Neural progenitor cell (in vitro differentiated cells): ENCODE measurements around the gene RMP24.

Experiments used
- CTCF ChIP-seq: fragments of 200-600 bp; sonication (generic); IDR thresholded peaks from 2 replicates; pipeline ENCODE4 v1.5.1; 2017; ENCODE audit warnings: antibody characterized with exemption, mild to moderate bottlenecking
- EZH2phosphoT487 ChIP-seq: fragments of 200-600 bp; sonication (generic); IDR thresholded peaks from 2 replicates; pipeline ENCODE4 v1.6.1; 2017; ENCODE audit warnings: antibody characterized with exemption

GRCh38 chr18:35923939-35924684 is 48.4 kb upstream of the RMP24 start:
- TF ChIP-seq EZH2phosphoT487 (no peak), CTCF (no peak)
